Ovary (tissue), 3 donors: ENCODE results near the gene GPATCH2.

ENCODE experiments used
- EP300 ChIP-seq: sonication (generic); formaldehyde crosslinking; IDR thresholded peaks from one replicate; pipeline ENCODE4 v1.6.1; 2017; ENCODE audit warnings: antibody characterized with exemption
- POLR2A ChIP-seq: fragments of 450-650 bp; IDR thresholded peaks from one replicate; pipeline ENCODE4 v1.6.1; 2017; ENCODE audit warnings: antibody characterized with exemption, mild to moderate bottlenecking, moderate library complexity
- TF ChIP-seq, protein P1 (sequence below), 3 donors: fragments of 450-650 bp in 2 of 3; fragments of 200-600 bp in 1 of 3; IDR thresholded peaks; one replicate each; pipeline versions ENCODE4 v1.5.1 to v1.8.0; 2016 to 2022; ENCODE audit warnings: antibody characterized with exemption in 3 of 3, mild to moderate bottlenecking in 1 of 3
- donor health status: DM: no; HTN: no; CAD: no.

DNA sequence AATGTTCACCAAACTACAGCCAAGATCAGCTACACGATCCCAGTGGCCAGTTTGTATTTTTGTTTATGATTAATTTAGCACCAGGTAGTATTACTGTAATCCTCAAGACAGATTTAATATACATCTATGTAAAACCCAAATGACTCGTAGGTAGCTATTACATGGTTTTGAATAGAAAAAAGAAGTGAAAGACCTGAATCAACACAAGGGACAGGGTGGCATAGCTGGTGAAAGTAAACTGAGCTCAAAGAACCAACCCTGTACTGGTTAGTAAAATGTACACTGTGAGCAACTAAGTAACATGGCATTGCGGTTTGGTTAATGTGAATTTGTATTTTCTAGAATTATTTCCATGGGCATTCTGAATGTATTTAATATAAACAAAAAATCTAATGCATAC, 8.8 kb downstream of the GPATCH2 start:
- TF ChIP-seq, protein P1, sequence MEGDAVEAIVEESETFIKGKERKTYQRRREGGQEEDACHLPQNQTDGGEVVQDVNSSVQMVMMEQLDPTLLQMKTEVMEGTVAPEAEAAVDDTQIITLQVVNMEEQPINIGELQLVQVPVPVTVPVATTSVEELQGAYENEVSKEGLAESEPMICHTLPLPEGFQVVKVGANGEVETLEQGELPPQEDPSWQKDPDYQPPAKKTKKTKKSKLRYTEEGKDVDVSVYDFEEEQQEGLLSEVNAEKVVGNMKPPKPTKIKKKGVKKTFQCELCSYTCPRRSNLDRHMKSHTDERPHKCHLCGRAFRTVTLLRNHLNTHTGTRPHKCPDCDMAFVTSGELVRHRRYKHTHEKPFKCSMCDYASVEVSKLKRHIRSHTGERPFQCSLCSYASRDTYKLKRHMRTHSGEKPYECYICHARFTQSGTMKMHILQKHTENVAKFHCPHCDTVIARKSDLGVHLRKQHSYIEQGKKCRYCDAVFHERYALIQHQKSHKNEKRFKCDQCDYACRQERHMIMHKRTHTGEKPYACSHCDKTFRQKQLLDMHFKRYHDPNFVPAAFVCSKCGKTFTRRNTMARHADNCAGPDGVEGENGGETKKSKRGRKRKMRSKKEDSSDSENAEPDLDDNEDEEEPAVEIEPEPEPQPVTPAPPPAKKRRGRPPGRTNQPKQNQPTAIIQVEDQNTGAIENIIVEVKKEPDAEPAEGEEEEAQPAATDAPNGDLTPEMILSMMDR (IDR thresholded peaks at IDR 0.05): no peak
- TF ChIP-seq POLR2A: no peak
- no peak for TF ChIP-seq EP300
